Activated effector memory CD4-positive, alpha-beta T cell treated with Interleukin-2 at 50 U/mL for 16 hours (primary cell): Measurements from ENCODE around the gene HOXD8.

Source experiments
- DNase-seq: peaks from one replicate; pipeline ENCODE4 v3.0.0-alpha.2; 2020

The HOXD8 gene

DNA sequence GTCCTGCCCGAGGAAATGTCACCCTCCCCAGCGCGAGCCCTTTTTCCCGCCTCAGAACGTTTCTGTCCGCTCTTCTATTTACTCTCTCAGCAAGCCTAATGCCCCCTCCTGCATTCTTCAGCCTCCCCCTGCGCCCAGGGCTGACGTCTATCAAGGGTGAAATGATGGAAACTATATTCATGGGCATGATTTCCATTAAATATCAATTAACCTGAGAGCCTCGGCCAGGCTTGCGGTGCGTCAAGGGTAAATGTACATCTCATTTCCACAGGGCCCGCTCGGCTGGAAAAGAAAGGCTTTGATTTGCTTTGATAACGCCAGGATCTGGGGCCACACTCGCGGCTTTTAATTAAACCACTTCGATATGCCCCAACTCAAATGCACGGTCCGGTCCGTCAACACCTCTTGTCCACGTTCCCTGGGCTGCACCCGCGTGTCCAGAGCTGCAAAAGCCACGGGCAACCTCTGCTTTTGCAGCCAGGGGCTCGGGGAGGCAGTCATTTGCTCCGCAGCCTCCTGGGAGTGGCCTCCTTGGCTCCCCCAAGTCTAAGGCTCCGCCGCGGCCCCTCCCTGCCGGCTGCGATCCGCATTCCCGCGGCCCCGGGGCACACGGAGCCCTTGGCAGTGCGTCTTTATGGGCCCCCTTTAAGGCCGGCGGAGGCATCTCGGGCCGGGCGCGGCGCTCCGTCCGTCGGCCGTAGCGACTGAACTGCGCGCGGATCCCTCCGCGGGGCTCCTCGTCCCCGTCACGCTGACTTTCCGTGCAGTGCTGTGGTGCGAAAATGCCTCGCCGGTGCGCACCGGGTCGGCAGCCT lies at the start of gene HOXD8:
HOXD8 (plus strand) TSS at position 724 of the 815 bp plus-strand sequence. CDS start 662 bp downstream, outside the sequence.
- DNase-seq, result no peak

- DNase-seq, result no peak
Observed at GRCh38 chr2:176079831-176080539, 49.5 kb upstream of the HOXD8 start.

DNA sequence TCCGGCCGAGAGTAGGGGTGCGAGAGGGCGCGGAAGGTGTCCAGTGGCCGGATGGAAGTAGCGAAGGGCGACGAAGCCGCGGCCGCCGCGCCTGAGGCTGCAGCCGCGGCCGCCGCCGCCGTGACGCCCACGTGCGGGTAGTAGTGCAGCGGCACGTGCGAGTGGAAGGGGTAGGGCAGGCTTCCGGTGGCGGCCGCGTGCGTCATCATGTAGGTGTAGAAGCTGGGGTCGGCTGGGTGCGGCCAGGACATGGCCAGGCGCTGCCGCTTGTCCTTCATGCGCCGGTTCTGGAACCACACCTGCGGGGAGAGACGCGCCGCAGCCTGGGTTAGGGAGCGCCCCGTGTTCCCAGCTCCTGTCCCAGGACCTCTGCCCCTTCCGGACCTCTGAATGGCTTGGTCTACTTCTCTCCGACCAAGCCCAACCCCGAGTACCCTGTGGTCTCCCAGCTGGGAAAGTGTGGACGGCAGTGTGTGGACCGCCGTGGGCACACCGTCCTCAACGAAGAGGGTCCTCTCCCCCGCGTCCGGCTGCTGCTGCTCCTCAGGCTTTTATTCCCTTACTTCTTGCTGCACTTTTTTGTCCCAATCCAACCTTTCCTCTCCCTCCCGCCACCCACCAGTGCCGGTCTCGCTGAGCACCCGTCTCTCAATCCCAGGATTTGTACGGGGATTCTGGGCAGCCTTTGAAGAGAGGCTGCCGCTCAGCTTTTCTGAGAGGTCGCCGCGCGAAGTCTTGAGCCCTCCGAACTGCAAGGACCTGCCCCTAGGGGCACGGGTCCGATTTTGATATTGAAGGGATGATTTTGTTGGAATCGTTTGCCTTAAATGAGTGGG lies 48.7 kb upstream of the HOXD8 start:
- DNase-seq, result no peak

DNA sequence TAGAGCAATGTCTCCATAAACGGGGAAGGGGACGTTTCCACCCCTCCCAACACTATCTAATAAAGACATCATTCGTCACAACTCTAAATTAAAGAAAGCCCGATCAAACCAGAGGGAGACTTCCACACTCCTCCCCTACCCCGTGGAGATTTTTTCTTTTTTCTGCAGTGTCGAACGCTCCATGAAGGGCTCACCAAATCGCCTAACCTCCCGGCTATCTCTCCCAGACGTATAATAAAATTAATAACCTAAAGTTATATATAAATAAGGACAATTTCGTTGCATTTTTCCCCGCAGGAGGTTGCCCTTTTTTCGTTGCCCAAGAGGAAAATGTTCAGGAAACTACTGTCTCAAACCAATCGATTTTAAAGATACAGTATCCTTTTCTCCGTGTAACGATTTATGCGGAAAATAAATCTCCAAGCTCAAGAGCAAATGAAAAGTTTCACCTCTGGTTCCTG lies 48.1 kb upstream of the HOXD8 start:
- no peak for DNase-seq

GRCh38 chr2:176081837-176082524 lies 47.5 kb upstream of the HOXD8 start:
- no peak for DNase-seq

DNA sequence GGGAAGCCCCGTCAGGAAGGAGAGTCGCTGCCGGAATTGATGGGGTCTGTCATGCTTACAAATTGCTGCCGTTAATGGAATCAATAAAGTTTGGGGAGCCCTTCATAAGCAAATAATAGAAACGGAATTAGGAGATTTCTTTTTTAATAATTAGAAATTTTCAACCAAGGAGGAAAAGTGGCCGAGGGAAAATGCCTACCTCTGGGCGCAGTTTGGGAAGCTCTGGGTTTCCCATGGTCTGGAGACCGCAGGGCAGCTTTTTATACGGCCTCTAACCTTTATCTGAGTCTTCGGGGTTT lies 47.0 kb upstream of the HOXD8 start:
- DNase-seq, result no peak

GRCh38 chr2:176082824-176083751 lies 46.4 kb upstream of the HOXD8 start:
- DNase-seq, result no peak

GRCh38 chr2:176083796-176084261 lies 45.7 kb upstream of the HOXD8 start, which contains the start of gene EVX2:
EVX2 (minus strand) TSS chr2:176083962; CDS start chr2:176083776, 186 bp downstream.
- DNase-seq, result no peak

GRCh38 chr2:176084611-176085119 lies 44.8 kb upstream of the HOXD8 start:
- no peak for DNase-seq

- no peak for DNase-seq
Observed at GRCh38 chr2:176085120-176085788, 44.3 kb upstream of the HOXD8 start.

DNA sequence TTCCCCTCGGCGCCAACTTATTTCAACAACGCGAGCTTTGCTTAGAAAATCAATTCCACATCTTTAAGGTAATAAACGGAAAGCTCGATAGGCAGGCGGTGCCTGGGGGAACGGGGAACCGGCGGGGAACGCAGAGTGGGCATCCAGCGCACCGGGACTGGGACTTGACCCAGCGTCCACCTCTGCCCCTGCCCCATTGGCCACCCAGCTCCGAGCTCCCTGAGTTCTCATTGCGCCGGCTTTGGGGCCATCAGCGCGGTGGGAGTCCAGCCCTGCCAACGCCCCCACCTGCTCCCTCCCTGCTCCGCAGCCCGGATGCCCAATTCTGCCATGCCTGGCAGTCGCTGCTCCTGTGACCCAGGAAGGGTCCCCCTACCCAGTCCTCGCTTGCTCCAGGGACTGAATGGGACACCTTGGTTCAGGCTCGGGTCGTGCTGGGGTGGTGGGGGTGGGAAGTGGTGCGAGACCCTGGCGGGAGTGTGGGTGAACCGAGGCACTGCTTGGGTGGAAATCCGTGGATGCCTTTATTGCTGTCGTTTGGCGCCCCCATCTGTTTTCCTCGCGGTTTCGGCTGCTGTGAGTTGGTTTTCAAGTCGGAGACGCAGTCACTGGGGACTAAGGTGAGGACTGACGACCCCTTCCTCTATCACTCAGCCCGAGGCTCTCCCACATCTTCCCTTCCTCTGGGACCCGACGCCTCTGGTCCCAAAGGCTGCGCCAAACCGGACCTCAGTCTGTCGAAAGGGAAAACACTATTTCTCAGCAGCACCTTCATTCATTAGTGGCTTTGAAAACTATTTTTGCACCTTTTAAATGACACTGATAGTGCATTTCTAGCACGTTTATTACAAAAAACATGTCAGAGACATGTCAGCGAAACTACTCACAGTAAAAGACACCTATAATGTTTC lies 43.4 kb upstream of the HOXD8 start:
- no peak for DNase-seq

DNA sequence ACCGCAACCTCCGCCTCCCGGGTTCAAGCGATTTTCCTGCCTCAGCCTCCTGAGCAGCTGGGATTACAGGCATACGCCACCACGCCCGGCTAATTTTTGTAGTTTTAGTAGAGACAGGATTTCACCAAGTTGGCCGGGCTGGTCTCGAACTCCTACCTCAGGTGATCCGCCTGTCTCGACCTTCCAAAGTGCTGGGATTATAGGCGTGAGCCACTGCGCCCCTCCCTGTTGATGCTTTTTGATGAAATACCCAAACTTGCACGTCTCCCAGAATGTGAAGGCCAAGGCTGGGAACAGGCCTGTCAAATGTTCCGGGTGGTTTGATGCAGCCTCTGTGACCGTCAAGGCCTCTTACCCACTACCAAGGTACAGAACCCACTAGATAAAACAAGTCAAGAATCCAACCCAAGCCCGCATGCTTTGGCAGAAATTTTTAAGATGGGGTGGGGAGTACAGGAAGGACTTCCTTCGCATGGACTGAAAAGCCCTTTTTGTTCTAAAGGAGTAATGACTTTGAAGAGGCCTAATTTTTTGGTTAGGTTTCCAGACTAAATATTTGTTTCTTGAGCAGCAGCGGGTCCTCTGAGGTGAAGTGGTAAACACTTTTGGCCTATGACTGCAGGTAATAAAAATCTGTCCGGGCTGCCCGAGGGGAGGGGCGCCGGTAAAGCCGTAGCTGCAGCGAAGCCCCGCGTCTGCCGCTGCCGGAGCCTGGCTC lies 42.0 kb upstream of the HOXD8 start:
- DNase-seq, result no peak

DNA sequence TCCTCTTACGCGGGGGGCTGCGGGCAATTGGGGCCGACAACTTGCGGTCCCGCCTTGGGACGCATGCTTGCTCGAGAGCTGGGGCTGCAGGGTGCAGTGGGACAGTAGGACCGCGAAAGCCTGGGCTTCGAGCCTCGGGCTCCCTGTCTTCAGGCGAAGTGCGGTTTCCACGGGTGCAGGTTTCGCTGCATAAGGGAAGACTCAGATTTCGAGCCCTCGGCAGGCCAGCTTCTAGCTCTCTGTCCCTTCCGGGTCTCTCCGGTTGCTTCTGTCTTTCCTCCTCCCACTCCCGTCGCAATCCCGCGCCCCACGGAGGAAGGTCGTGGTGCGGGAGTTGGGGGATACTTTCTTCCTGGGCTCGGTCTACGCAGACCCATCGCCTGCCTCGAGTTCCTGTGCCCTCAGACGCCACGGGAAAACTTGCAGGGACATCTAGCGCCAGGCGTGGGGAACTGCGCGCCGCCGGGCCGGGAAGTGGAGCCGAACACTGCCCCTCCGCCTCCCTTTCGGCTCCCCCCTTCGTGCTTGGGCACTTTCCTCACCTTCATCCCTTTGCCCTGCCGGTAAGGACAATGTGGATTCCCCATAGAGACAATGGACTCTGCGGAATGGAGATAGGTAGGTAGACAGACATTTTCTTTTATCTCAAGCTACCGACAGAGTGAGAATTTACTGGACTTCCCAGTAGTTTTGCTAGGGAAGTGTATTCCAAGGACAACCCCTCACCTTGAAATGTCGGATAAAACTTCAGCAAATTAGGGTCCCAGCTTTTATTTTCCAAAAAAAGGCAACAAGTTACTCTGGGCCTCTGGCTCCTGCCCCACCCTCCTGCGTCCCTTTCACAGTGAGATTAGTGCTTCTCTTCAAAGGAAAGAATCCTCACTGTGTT lies 41.2 kb upstream of the HOXD8 start:
- DNase-seq, result no peak

DNA sequence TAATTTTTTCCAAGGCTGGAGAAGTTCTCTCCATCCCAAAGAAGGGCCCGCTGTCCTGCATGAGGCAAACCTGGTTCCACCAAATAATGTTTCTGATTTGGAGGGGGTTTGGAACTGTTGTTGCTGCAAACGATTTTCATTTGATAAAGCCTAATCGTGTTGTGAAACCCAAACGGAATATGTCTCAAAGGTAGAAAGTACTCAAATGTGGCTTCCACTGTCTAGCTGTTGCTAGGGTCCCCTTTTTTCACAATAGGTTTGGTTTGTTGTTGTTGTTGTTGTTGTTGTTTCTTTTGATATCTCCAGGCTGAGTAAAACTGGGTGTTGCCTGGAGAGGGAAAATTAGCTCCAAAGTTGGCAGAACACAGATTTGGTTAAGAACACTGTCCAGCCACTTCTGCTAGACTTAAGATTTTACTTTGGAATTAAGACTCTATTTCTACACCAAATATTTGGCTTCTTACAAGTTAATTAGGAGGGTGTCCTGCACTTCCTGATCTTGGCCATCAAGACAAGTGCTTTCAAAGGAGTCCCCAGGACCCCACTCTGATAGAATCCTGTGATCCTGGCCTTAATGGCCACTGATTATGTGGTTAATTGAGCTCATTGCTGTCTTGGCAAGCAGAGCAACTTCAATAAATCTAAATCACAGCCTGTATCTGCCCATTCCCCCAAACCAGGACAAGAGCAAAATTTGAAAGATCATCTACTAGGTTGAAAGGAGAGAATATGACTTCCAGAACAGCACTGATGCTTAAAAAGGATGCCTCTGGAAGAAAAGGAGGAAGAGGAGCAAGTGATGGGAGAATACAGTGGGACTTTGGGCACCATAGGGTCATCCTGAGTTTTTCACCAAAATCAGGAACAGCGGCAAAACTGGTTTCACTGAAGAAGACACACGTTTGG lies 40.3 kb upstream of the HOXD8 start:
- DNase-seq, result no peak

GRCh38 chr2:176089843-176090395 lies 39.6 kb upstream of the HOXD8 start:
- no peak for DNase-seq

DNA sequence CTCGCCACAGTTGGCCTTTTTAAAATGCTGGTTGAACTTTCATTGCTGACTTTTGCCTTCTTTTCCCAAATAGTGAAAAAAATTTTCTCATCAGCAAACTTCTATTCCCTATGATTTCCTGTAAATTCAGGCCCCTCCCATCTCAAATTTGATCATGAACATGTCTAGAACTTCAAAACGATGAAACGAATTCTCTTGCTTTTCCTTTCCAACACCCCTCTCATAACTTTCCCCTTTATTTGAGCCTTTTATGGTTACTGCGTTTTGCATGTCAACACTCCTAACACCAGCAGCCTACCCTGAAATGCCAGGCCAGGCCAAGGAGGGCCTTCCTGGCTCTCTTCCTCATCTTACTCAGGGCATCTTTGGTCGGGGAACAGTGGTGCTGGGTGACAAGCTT lies 38.6 kb upstream of the HOXD8 start:
- DNase-seq, result no peak
